ENCODE results near the gene FZR1. TPM values are rescaled to one million over a fixed set of nuclear protein-coding genes. Genes with fewer than 3 reads are reported as not detected.

Gene FZR1
- total and polyA plus RNA-seq, 2 of the 13 experiments (the other 11 are each of a cell fraction or from before 2014, with no cell fraction given), result 29.0 to 30.8 TPM

DNA sequence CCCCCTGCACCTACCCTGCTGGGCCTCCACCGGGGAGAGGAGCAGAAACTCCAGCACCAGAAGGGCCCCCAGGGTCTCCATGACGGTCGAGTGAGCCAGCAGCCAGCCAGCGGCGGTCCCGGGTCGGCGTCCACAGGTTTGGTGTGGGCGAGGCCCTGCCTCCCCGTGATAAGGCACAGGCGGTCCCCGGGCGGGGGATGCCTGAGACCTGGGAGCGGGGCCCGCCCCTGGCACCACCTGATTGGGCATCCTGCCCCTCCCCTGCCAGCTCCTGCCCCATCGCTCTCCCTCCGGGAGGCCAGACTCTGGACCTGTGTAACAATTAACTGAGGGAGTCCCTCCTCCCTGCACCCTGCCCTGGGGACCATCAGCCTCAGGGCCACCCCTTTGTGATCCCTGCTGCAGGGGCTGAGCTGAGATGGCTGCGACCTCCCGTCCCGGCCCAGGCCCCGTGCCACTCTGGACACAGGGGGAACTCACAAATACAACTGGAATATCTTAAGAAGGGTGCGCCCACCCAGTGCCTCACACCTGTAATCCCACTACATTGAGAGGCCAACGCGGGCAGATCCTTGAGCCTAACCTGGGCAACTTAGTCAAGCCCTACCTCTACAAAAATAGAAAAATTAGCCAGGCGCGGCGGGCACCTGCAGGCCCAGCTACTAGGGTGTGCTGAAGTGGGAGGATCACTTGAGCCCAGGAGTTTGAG is 25.6 kb upstream of the FZR1 start, which contains the start of gene SMIM24 (continued):
- TF ChIP-seq ZNF589 (CRISPR knock-in tag; conservative IDR thresholded peaks at IDR 0.05) (no peak; the same call in 1 of the 2 replicates), CCDC6 (CRISPR knock-in tag; IDR thresholded peaks at IDR 0.05) (no peak; the same call in 1 of the 2 replicates), NR2F6 (IDR thresholded peaks at IDR 0.05) (no peak), NR2F6 (CRISPR knock-in tag; IDR thresholded peaks at IDR 0.05) (0 out of 2 replicates have a peak, but pooled peaks have one; percentile 40), KDM5A (IDR thresholded peaks at IDR 0.05; ENCODE audit: borderline replicate concordance, low read length) (no peak), ZNF569 (CRISPR knock-in tag; IDR thresholded peaks at IDR 0.05; ENCODE audit: borderline replicate concordance) (no peak), ELF4 (CRISPR knock-in tag; IDR thresholded peaks at IDR 0.05; ENCODE audit: borderline replicate concordance) (no peak), ATAD3A (CRISPR knock-in tag; IDR thresholded peaks at IDR 0.05) (no peak), MAFF (IDR thresholded peaks at IDR 0.05; ENCODE audit: low read depth, low read length) (no peak), FLYWCH1 (CRISPR knock-in tag; IDR thresholded peaks at IDR 0.05) (no peak; the same call in 1 of the 2 replicates), GABPB1 (CRISPR knock-in tag; IDR thresholded peaks at IDR 0.05) (peak; percentile 46; the same call in 1 of the 2 replicates), ZNF737 (CRISPR knock-in tag; IDR thresholded peaks at IDR 0.05; ENCODE audit: borderline replicate concordance) (no peak), SRSF1 (optimal IDR thresholded peaks at IDR 0.05; ENCODE audit: low read depth, low read length) (no peak), ATF7 (IDR thresholded peaks at IDR 0.05) (no peak), ATF7 (CRISPR knock-in tag; IDR thresholded peaks at IDR 0.05) (no peak), RXRA (CRISPR knock-in tag; IDR thresholded peaks at IDR 0.05) (peak; percentile 55), NCOA1 (CRISPR knock-in tag; IDR thresholded peaks at IDR 0.05) (0 out of 2 replicates have a peak, but pooled peaks have one; percentile 29), RBM22 (optimal IDR thresholded peaks at IDR 0.05; ENCODE audit: low read length) (no peak), MZF1 (CRISPR knock-in tag; IDR thresholded peaks at IDR 0.05; ENCODE audit: borderline replicate concordance) (no peak), STAG1 (CRISPR knock-in tag; IDR thresholded peaks at IDR 0.05) (no peak), ADNP (CRISPR knock-in tag; IDR thresholded peaks at IDR 0.05) (no peak), ZNF343 (CRISPR knock-in tag; IDR thresholded peaks at IDR 0.05) (no peak), KMT2A (CRISPR knock-in tag; IDR thresholded peaks at IDR 0.05) (0 out of 2 replicates have a peak, but pooled peaks have one; percentile 21)
- TF ChIP-seq, protein P1, sequence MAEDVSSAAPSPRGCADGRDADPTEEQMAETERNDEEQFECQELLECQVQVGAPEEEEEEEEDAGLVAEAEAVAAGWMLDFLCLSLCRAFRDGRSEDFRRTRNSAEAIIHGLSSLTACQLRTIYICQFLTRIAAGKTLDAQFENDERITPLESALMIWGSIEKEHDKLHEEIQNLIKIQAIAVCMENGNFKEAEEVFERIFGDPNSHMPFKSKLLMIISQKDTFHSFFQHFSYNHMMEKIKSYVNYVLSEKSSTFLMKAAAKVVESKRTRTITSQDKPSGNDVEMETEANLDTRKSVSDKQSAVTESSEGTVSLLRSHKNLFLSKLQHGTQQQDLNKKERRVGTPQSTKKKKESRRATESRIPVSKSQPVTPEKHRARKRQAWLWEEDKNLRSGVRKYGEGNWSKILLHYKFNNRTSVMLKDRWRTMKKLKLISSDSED (CRISPR knock-in tag; IDR thresholded peaks at IDR 0.05), result no peak
- TF ChIP-seq, protein P2, sequence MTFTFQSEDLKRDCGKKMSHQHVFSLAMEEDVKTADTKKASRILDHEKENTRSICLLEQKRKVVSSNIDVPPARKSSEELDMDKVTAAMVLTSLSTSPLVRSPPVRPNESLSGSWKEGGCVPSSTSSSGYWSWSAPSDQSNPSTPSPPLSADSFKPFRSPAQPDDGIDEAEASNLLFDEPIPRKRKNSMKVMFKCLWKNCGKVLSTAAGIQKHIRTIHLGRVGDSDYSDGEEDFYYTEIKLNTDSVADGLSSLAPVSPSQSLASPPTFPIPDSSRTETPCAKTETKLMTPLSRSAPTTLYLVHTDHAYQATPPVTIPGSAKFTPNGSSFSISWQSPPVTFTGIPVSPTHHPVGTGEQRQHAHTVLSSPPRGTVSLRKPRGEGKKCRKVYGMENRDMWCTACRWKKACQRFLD (CRISPR knock-in tag; IDR thresholded peaks at IDR 0.05; ENCODE audit: borderline replicate concordance), result no peak
- TF ChIP-seq, protein P3, sequence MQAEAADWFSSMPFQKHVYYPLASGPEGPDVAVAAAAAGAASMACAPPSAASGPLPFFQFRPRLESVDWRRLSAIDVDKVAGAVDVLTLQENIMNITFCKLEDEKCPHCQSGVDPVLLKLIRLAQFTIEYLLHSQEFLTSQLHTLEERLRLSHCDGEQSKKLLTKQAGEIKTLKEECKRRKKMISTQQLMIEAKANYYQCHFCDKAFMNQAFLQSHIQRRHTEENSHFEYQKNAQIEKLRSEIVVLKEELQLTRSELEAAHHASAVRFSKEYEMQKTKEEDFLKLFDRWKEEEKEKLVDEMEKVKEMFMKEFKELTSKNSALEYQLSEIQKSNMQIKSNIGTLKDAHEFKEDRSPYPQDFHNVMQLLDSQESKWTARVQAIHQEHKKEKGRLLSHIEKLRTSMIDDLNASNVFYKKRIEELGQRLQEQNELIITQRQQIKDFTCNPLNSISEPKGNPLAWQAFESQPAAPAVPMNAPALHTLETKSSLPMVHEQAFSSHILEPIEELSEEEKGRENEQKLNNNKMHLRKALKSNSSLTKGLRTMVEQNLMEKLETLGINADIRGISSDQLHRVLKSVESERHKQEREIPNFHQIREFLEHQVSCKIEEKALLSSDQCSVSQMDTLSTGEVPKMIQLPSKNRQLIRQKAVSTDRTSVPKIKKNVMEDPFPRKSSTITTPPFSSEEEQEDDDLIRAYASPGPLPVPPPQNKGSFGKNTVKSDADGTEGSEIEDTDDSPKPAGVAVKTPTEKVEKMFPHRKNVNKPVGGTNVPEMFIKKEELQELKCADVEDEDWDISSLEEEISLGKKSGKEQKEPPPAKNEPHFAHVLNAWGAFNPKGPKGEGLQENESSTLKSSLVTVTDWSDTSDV (CRISPR knock-in tag; IDR thresholded peaks at IDR 0.05), result 0 out of 2 replicates have a peak, but pooled peaks have one; percentile 45

Measured in HepG2 (cell line).